ENCODE measurements around the gene TOM1L2. TPM values are rescaled to one million over a fixed set of nuclear protein-coding genes. Genes with fewer than 3 reads are reported as not detected.
"Not testable (repeated sequence)": the region's sequence is repeated elsewhere in the genome, so short reads cannot be mapped to it uniquely, and the experiment has no call there.

The TOM1L2 gene
- total RNA-seq, 3 donors from 2014 or later = 67.8 to 101 (median 87.7) TPM

DNA sequence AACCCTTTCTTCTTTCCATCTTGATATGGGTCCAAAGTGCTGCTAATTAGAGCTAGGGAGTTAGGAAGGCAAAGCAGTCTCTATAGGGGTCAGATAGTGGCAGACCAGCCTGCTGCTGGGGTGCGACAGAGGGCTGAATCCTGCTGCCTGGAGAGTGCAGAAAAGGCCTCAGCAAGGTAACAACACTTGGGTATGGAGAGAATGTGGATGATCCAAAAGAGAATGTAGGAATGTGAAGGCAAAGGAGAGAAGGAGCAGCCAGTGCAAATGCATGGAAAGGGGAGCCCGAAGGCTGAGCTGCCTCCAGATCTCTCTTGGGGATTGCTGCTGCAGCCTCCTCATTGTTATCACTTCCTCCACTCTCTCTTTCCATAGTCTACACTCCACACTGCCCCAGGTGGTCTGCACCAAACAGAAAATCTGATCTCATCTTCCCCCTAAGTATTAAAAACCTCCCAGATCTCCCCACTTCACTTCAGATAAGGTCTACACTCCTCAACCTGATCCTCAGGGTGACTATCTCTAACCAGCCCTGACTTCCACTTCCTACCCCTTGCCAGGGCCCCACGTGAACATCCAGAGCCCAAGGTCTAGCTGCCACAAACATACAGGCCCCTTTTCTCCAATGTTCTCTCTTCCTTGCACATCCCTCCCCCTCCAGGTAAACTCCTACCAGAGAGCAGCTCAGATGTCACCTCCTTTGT, 28.8 kb downstream of the TOM1L2 start:
- ATAC-seq (no peak), DNase-seq (no peak)
- no peaks in the 10 kb centered on the region for H3K36me3 ChIP-seq (ENCODE audit: low read depth)
- intact Hi-C loops (cut with DNase I, micrococcal nuclease) = no loop called here
- H3K4me1 ChIP-seq (ENCODE audit: low read depth) = peaks cover 29% of the 10 kb centered on the region
- TF ChIP-seq, protein P1, sequence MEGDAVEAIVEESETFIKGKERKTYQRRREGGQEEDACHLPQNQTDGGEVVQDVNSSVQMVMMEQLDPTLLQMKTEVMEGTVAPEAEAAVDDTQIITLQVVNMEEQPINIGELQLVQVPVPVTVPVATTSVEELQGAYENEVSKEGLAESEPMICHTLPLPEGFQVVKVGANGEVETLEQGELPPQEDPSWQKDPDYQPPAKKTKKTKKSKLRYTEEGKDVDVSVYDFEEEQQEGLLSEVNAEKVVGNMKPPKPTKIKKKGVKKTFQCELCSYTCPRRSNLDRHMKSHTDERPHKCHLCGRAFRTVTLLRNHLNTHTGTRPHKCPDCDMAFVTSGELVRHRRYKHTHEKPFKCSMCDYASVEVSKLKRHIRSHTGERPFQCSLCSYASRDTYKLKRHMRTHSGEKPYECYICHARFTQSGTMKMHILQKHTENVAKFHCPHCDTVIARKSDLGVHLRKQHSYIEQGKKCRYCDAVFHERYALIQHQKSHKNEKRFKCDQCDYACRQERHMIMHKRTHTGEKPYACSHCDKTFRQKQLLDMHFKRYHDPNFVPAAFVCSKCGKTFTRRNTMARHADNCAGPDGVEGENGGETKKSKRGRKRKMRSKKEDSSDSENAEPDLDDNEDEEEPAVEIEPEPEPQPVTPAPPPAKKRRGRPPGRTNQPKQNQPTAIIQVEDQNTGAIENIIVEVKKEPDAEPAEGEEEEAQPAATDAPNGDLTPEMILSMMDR (IDR thresholded peaks at IDR 0.05) = no peak
- H3K4me3 ChIP-seq = no peak overlapping the region
- no peaks in the 10 kb centered on the region for H3K9me3 ChIP-seq

- no peak for ATAC-seq
- peaks cover 35% of the 10 kb centered on the region for H3K4me1 ChIP-seq (ENCODE audit: low read depth)
- no peaks in the 10 kb centered on the region for H3K36me3 ChIP-seq (ENCODE audit: low read depth)
- no peak for DNase-seq
- intact Hi-C loops (cut with DNase I, micrococcal nuclease) = no loop called here
- TF ChIP-seq, protein P1 (IDR thresholded peaks at IDR 0.05) = no peak
- no peaks in the 10 kb centered on the region for H3K9me3 ChIP-seq
- H3K4me3 ChIP-seq = no peak overlapping the region
Observed at GRCh38 chr17:17942846-17943245, 29.4 kb downstream of the TOM1L2 start.

DNA sequence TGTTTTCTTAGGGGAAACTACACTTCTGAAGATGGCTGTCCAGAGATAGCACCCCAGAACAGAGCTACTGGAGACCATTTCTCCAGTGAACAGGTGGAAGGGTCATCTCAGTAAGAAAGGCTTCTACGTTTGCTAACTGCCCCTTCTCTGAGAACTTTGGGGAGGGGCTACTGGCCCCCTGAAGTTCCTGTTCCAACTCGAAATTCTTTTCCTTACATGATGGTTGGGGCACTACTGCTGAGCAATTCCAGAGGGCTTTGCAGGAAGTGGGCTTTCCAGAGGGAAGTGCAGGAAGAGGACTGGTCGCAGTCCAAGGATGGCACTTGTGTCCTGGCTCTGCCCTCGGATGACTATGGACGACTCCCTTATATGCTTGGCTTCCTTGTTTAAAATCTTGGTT, 31.2 kb downstream of the TOM1L2 start:
- intact Hi-C loops (cut with DNase I, micrococcal nuclease) = no loop called here
- no peaks in the 10 kb centered on the region for H3K36me3 ChIP-seq (ENCODE audit: low read depth)
- H3K9me3 ChIP-seq = no peaks in the 10 kb centered on the region
- H3K4me1 ChIP-seq (ENCODE audit: low read depth) = peaks cover 53% of the 10 kb centered on the region
- ATAC-seq (no peak), DNase-seq (no peak)
- TF ChIP-seq, protein P1 (IDR thresholded peaks at IDR 0.05) = no peak
- no peak overlapping the region for H3K4me3 ChIP-seq

DNA sequence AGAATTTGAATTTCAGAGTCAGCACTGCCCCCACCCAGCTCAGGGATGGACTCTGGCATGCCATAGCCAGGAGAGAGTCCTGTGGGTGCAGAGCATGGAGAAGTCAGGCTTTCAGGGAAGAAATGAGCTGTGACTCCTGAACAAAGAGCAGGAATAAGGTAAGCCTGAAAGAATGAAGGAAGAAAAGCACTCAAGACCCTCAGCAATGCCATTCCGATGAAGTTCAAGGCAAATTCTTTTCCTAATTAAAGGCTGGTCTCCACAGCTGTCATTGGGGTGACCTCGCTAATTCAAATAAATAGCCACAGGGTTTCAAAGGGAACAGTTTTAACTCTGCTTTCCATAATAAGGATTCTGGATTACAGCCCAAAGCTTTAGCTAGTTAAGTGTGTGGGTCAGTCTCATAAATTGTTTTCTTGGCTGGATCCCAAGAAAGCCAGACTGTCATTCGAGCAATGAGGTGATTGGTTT, 31.7 kb downstream of the TOM1L2 start:
- ATAC-seq (no peak), DNase-seq (no peak)
- H3K36me3 ChIP-seq (ENCODE audit: low read depth) = no peaks in the 10 kb centered on the region
- intact Hi-C loops (cut with DNase I, micrococcal nuclease) = no loop called here
- no peaks in the 10 kb centered on the region for H3K9me3 ChIP-seq
- H3K4me1 ChIP-seq (ENCODE audit: low read depth) = peaks cover 55% of the 10 kb centered on the region
- TF ChIP-seq, protein P1 (IDR thresholded peaks at IDR 0.05) = no peak
- H3K4me3 ChIP-seq = no peak overlapping the region

GRCh38 chr17:17939941-17940340, 32.3 kb downstream of the TOM1L2 start:
- DNase-seq; intact Hi-C loops (cut with DNase I, micrococcal nuclease); H3K9me3 ChIP-seq; H3K36me3 ChIP-seq (ENCODE audit: low read depth); H3K4me3 ChIP-seq; ATAC-seq: not testable (repeated sequence)
- H3K4me1 ChIP-seq (ENCODE audit: low read depth) = peaks cover 60% of the 10 kb centered on the region

DNA sequence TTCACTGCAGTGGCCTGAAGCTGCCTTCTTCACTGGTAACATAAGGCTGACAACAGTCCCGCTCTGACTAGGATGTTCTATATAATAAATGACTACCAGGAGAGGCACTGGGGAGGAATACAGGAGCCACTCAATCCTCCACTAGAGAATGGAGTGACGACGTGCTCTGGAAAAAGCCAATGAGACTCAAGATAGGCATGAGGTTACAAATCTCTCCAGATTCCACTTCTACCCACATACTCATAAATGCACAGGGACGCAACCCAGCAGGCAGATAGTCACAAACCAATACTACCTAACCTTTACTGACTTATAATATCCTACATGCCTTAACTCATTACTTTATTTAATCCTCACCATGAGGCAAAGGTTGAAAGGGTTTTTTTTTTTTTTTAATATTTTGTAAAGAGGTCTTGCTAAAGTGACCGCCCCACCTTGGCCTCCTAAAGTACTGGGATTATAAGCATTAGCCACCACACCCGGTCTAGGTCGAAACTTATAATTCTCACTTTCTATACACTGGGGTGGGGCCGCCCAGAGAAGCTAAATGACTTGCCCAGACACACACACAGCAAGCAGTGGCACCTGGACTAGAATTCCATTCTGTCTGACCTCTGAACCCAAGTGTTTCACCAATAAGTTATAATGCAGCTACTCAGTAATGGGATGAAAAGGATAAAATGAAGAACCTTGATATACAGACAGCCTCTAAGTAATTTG, 33.7 kb downstream of the TOM1L2 start:
- DNase-seq = peak in 1 of 3 donors; percentile 62
- Histone ChIP-seq H3K9me3 (no peaks in the 10 kb centered on the region), H3K4me1 (ENCODE audit: low read depth) (peaks cover 56% of the 10 kb centered on the region), H3K36me3 (ENCODE audit: low read depth) (no peaks in the 10 kb centered on the region), H3K4me3 (no peak overlapping the region)
- TF ChIP-seq, protein P1 (IDR thresholded peaks at IDR 0.05) = no peak
- intact Hi-C loops (cut with DNase I, micrococcal nuclease) = no loop called here
- peak; percentile 77 for ATAC-seq

Data from mucosa of descending colon (tissue), 3 donors.